HG03045 (cell line): ENCODE data around the gene RAD52.
A peak's percentile ranks its signal among the peaks of the same experiment; 100 is the strongest.

Source experiments
- ATAC-seq: cut with Tn5 transposase; IDR thresholded peaks from one replicate; pipeline ENCODE4 v1.9.1; 2021; ENCODE audit warnings: mild to moderate bottlenecking, moderate library complexity; ENCODE audit not compliant: unreplicated experiment

The RAD52 gene

GRCh38 chr12:949453-950191, at the start of gene RAD52:
TSS of gene RAD52 (minus strand) at chr12:949694. CDS start at chr12:933058, 16,636 bp downstream.
- ATAC-seq, result peak; percentile 87

- ATAC-seq, result peak; percentile 72
Observed at GRCh38 chr12:998020-998874, 48.8 kb upstream of the RAD52 start.

GRCh38 chr12:997505-997904, 48.0 kb upstream of the RAD52 start:
- ATAC-seq, result peak; percentile 12

DNA sequence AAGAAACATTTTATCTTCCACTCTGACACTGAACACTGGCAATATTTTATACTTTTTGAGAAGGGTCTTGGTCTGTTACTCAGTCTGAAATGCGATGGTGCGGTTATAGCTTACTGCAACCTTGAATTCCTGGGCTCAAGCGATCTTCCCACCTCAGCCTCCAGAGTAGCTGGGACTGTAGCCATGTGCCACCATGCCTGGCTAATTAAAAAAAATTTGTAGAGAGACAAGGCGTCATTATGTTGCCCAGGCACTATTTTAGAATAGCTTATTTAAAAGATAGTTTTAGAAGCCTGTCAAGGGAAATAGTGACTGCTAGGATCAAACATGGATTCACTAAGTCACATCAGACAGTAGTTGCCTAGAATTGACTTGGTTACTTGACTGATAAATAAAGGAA, 47.4 kb upstream of the RAD52 start:
- ATAC-seq, result no peak

DNA sequence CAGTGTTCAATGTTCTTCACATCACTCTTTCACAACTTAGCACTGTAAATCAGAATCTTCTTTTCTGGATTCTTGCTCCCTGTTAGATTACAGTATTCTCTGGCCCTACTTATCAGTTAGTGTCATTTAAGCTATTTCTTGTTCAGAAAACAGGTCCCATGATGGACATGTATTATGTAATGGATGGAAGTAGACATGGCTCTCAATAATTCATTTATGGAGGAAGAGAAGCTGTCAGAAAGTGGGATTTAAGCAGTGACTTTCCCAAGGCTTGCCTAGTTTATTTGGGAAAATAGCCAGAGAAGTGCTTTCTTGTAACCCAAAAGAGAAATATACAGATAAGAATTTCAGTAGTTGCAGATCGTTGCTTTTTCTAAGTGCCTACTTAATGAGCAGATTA, 43.2 kb upstream of the RAD52 start:
- ATAC-seq, result no peak

DNA sequence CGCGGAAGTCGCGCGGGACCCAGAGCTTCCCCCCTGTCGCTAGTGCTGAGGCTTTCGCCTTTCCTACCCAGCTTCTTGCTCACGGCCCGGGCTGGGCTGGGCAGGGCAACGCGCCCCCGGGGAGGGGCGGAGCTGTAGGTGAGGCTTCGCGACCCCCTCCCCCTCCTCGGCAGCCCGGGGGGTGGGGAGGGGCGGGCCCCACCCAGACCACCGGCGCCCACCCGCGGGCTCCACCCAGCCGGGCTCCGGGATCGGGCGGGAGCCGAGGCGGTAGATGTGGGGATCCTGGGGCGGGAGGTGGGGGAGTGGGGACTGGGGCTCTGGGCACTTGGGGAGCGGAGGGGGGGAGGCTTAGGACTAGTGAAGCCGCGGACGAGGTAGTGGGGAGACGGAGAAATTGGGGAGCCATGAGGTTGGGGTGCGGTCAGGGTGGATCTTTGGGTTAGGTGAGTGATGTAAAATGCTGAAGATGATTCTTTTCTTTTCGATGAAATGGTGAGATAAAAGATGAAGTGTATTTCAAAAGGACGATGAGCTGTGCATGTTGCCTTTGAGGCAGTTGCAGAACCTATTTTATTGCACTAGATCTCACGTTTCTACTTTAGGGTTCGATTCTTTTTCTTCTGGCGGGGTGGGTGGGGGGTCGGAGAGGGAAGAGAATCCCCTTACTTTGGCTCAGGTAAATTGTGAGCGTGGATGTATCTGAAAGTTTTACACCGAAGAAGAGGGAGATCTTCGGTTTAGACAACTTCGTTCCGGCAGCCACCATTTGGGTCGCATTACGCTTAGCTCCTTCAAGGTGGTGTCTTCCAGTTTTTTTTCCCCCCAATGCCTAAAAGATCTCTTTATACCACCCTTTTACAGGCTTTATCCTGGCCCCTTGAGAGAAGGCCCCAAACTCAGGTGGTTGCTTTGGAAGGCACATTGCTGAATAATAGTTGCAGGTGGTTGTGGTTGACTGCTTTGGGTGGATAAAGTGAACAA, 42.1 kb upstream of the RAD52 start:
- ATAC-seq, result no peak

- ATAC-seq, result peak; percentile 82
Observed at GRCh38 chr12:990661-991349, 41.3 kb upstream of the RAD52 start, which contains the start of gene ERC1. TSS of gene ERC1 (plus strand) at chr12:991223. CDS start at chr12:1027904, 36,681 bp downstream.

DNA sequence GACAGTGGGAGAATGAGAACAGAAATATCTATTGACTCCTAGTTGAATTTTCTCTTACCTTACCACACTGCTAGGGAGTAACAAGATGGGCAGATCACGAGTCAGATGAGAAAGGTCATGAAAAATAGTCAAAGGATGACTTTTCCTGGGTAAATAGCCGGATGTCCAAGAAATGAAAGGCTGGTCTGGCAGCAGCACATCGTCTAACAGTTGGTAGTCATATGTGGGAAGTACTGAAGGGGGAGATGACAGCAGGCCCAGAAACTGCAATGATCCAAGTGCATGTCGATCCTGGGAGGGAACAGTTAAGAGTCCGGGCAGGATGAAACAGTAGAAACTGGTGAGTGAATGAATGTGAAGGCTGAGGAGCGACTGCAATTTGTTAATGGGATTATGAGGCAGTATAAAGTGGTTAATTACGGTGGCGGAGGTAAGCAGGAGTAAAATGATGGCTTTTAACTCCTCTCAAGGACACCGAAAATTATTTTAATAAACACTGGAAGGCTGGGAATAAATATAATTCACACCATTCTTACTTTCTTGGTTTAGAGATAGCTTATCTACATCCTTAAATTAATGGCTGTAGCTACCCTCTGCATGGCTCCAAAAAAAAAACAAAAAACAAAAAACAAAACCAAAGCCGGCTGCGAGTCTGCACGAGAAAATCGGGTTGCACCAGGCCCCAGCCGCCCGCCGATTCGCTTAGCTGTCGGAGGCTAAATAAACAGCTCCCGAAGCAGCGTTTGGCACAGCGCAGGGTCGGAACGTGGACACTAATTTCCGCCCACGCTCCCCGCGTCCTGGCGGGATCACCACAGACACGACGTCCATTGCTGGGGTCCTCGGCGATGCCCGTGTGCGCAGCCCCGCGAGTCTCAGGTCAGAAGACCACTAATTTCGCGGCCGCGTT, 40.5 kb upstream of the RAD52 start:
- ATAC-seq, result peak; percentile 5

DNA sequence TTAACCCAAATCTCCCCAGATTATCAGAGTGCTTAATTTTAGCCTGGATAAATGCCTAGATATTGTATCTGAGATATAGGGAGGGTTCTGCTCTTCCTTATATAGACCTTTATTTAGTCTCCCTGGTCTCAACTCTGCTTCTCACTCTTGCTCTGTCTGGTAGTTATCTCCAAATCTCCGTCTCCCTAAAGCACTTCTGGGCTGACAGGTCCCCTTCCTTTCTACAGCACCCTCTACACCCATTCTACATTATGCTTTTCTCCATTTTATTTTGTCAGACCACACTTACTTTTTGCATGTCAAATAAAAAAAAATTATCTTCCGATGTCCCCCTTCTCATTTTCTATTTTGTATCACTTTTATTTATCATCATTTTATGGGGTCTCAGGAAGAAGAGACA, 39.6 kb upstream of the RAD52 start:
- no peak for ATAC-seq

GRCh38 chr12:988646-989045, 39.2 kb upstream of the RAD52 start:
- no peak for ATAC-seq

DNA sequence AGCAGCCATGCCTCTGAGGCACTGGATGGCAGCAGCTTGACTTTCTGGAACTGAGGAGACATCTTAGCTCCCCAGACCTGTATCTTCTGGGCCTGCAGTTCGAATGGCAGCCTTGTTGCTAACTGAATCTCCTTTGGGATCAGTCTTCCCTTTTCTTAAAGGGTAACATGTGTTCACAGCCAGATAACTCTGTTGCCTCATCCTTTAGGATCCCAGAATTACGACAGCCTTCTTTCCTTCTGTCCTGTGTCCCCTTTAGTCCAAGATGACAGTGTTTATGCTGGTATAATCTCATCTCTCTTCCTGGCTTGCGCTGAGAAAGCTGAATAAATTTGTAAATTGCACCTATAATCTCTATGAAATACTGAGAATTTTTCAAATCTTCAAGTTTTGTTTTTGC, 32.5 kb upstream of the RAD52 start:
- ATAC-seq, result no peak

- ATAC-seq, result no peak
Observed at GRCh38 chr12:981176-981828, 31.8 kb upstream of the RAD52 start.

DNA sequence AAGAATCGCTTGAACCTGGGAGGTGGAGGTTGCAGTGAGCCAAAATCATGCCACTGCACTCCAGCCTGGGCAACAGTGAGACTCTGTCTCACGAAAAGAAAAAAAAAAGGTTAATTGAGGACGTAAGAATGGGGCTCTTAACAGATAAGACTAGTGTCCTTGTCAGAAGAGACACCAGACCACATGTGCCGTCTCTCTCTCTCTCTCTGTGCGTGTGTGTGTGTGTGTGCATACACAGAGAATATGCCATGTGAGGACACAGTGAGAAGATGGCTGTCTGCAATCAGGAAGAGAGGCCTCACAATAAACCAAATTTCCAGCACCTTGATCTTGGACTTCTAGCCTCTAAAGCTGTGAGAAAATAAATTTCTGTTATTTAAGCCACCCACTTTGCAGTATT, 29.9 kb upstream of the RAD52 start:
- no peak for ATAC-seq

GRCh38 chr12:977156-977555, 27.7 kb upstream of the RAD52 start:
- no peak for ATAC-seq

- no peak for ATAC-seq
Observed at GRCh38 chr12:976644-977043, 27.1 kb upstream of the RAD52 start.

- ATAC-seq, result no peak
Observed at GRCh38 chr12:974271-974862, 24.9 kb upstream of the RAD52 start.

DNA sequence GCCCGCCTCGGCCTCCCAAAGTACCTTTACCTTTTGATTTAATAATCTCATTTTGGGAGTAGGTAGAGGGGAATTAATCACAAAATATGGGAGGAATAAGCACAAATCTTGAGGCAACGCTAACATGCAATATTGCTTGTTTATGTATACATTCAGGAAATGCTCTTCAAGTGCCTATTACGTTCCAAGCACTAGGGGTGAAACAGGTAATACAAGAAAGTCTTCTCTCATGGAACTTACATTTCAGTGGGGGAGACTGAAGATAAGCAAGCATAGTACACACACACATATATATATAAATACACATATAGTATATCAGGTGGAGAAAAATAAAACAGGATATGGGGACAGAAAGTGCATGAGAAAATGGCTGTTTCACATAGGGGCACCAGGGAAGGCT, 22.5 kb upstream of the RAD52 start:
- ATAC-seq, result no peak

- ATAC-seq, result no peak
Observed at GRCh38 chr12:969821-970220, 20.3 kb upstream of the RAD52 start.
